HEK293 (cell line): ENCODE measurements around the gene SCG3.

Experiments used
- CTCF ChIA-PET: fragments of 350-600 bp; formaldehyde crosslinking; extraction: SDS; loops from one replicate; lab custom pipeline; 2021; ENCODE audit warnings: antibody characterized with exemption; lab: Yijun Ruan, JAX
- POLR2A ChIA-PET: fragments of 300-600 bp; formaldehyde crosslinking; extraction: SDS; loops from one replicate; lab custom pipeline; 2020; ENCODE audit warnings: antibody characterized with exemption, inconsistent platforms; lab: Yijun Ruan, JAX
- H3K27ac ChIP-seq: fragments of 200-500 bp; sonication (Bioruptor generic); 2 replicates; pipeline ENCODE4 v1.5.1; 2014; ENCODE audit warnings: low read depth, low read length, control low read depth, inconsistent platforms; ENCODE audit errors: extremely low read depth
- H3K36me3 ChIP-seq, 2 experiments: fragments of 200-500 bp in 1 of 2; sonication (Bioruptor generic) in 1 of 2; 1 replicate in 1 of 2; 2 replicates in 1 of 2; pipeline ENCODE4 v1.5.1; 2014 to 2017; ENCODE audit warnings: inconsistent platforms in 2 of 2, low read length in 2 of 2; ENCODE audit not compliant: control insufficient read depth in 2 of 2, insufficient read depth in 1 of 2
- H3K4me1 ChIP-seq: fragments of 200-500 bp; sonication (Bioruptor generic); 2 replicates; pipeline ENCODE4 v1.5.1; 2014; ENCODE audit warnings: mild to moderate bottlenecking, low read length, inconsistent platforms; ENCODE audit not compliant: control insufficient read depth, insufficient read depth
- H3K4me3 ChIP-seq: 2 replicates; pipeline ENCODE4 v1.5.1; 2011; ENCODE audit warnings: low read depth, mild to moderate bottlenecking, control low read depth, low read length, moderate library complexity
- H3K9me3 ChIP-seq: fragments of 200-500 bp; sonication (Bioruptor generic); 2 replicates; pipeline ENCODE4 v1.5.1; 2014; ENCODE audit warnings: low read depth, low read length, inconsistent platforms; ENCODE audit not compliant: control insufficient read depth, insufficient read depth
- GLIS2 ChIP-seq: fragments of 450-650 bp; formaldehyde crosslinking; IDR thresholded peaks from 2 replicates; pipeline ENCODE4 v1.5.1; 2016; ENCODE audit warnings: missing biosample characterization, missing genetic modification characterization
- KLF1 ChIP-seq: fragments of 450-650 bp; formaldehyde crosslinking; IDR thresholded peaks from 2 replicates; pipeline ENCODE4 v1.5.1; 2016; ENCODE audit warnings: missing biosample characterization, missing genetic modification characterization
- PRDM10 ChIP-seq: fragments of 450-650 bp; formaldehyde crosslinking; IDR thresholded peaks from 2 replicates; pipeline ENCODE4 v1.5.1; 2016; ENCODE audit warnings: missing biosample characterization, missing genetic modification characterization
- TSHZ1 ChIP-seq: fragments of 450-650 bp; formaldehyde crosslinking; IDR thresholded peaks from 2 replicates; pipeline ENCODE4 v1.5.1; 2016; ENCODE audit warnings: missing biosample characterization, missing genetic modification characterization, borderline replicate concordance
- ZBTB11 ChIP-seq: fragments of 450-650 bp; formaldehyde crosslinking; conservative IDR thresholded peaks from 2 replicates; pipeline ENCODE4 v1.5.1; 2016; ENCODE audit warnings: low read depth, missing biosample characterization, missing genetic modification characterization
- ZBTB26 ChIP-seq: fragments of 450-650 bp; formaldehyde crosslinking; optimal IDR thresholded peaks from 2 replicates; pipeline ENCODE3; 2016; ENCODE audit warnings: missing biosample characterization, mild to moderate bottlenecking, missing genetic modification characterization
- ZNF10 ChIP-seq: fragments of 450-650 bp; formaldehyde crosslinking; IDR thresholded peaks from 2 replicates; pipeline ENCODE4 v1.5.1; 2017; ENCODE audit warnings: missing biosample characterization, missing genetic modification characterization
- ZNF174 ChIP-seq: fragments of 450-650 bp; formaldehyde crosslinking; IDR thresholded peaks from 2 replicates; pipeline ENCODE4 v1.5.0; 2017; ENCODE audit warnings: missing biosample characterization, mild to moderate bottlenecking, missing genetic modification characterization
- ZNF221 ChIP-seq: fragments of 450-650 bp; formaldehyde crosslinking; IDR thresholded peaks from 2 replicates; pipeline ENCODE4 v1.5.1; 2017; ENCODE audit warnings: missing biosample characterization, missing genetic modification characterization, borderline replicate concordance
- ZNF302 ChIP-seq: fragments of 450-650 bp; formaldehyde crosslinking; IDR thresholded peaks from 2 replicates; pipeline ENCODE4 v1.5.1; 2016; ENCODE audit warnings: missing biosample characterization, missing genetic modification characterization, low read depth
- ZNF335 ChIP-seq: fragments of 450-650 bp; formaldehyde crosslinking; conservative IDR thresholded peaks from 2 replicates; pipeline ENCODE4 v1.5.1; 2016; ENCODE audit warnings: missing biosample characterization, missing genetic modification characterization
- ZNF449 ChIP-seq: fragments of 450-650 bp; formaldehyde crosslinking; IDR thresholded peaks from 2 replicates; pipeline ENCODE4 v1.5.1; 2017; ENCODE audit warnings: missing biosample characterization, mild to moderate bottlenecking, missing genetic modification characterization, moderate library complexity
- ZNF488 ChIP-seq: fragments of 450-650 bp; formaldehyde crosslinking; IDR thresholded peaks from 2 replicates; pipeline ENCODE4 v1.5.1; 2016; ENCODE audit warnings: missing biosample characterization, missing genetic modification characterization
- ZNF830 ChIP-seq: fragments of 450-650 bp; IDR thresholded peaks from 2 replicates; pipeline ENCODE4 v1.5.0; 2018; ENCODE audit warnings: missing biosample characterization, missing genetic modification characterization, low read depth, mild to moderate bottlenecking, moderate library complexity

Gene SCG3

GRCh38 chr15:51750792-51751696, 69.7 kb downstream of the SCG3 start, which contains the start of gene TMOD2 (continued):
- TF ChIP-seq ZBTB26 (tag by site-specific recombination) (peak; percentile 60), ZNF221 (tag by site-specific recombination) (no peak), KLF1 (tag by site-specific recombination) (no peak), ZNF302 (tag by site-specific recombination) (no peak), ZNF174 (tag by site-specific recombination) (no peak), ZNF488 (tag by site-specific recombination) (no peak)
- TF ChIP-seq, all 188 proteins: peak for 11

- H3K4me3 ChIP-seq: peak overlapping the region; percentile 66
- no peaks in the 10 kb centered on the region for H3K36me3 ChIP-seq
- POLR2A ChIA-PET: interaction anchor here (0.6 kb wide), 2 partner anchors 13 to 219 kb away, joined by 3 read pairs; partner anchors contain the start of gene LEO1
- H3K4me1 ChIP-seq: 0 out of 2 replicates have a peak, but pooled peaks cover 2% of the 10 kb centered on the region
- H3K27ac ChIP-seq: no peak overlapping the region; the same call in 1 of the 2 replicates
- CTCF ChIA-PET: interaction anchor here (0.6 to 1.1 kb wide), 2 partner anchors 13 to 25 kb away, joined by 3 to 4 read pairs; no protein-coding TSS in a partner anchor
- no peaks in the 10 kb centered on the region for H3K9me3 ChIP-seq
- peak; percentile 56; the same call in 1 of the 2 replicates for TF ChIP-seq ZNF335 (tag by site-specific recombination)
- TF ChIP-seq GLIS2: peak; percentile 51; the same call in 1 of the 2 replicates
- TF ChIP-seq ZNF830 (tag by site-specific recombination): no peak
- TF ChIP-seq PRDM10: peak; percentile 37
- TF ChIP-seq ZBTB11 (tag by site-specific recombination): peak; percentile 49; the same call in 1 of the 2 replicates
- TF ChIP-seq ZNF10: peak; percentile 51; the same call in 1 of the 2 replicates
- TF ChIP-seq TSHZ1 (tag by site-specific recombination): no peak
- no peak for TF ChIP-seq ZNF449 (tag by site-specific recombination)
Measured at GRCh38 chr15:51751697-51752683, 70.7 kb downstream of the SCG3 start.
